ENCODE data around the gene OBSL1. TPM values are rescaled to one million over a fixed set of nuclear protein-coding genes. Genes with fewer than 3 reads are reported as not detected.

Gene OBSL1
- total and polyA plus RNA-seq, 5 donors from 2014 or later = 0.57 TPM; not detected in 4

GRCh38 chr2:219555956-219556355 is 15.4 kb downstream of the OBSL1 start:
- H3K27ac ChIP-seq (ENCODE audit: insufficient read depth, low read length, poor library complexity, severe bottlenecking) = no peak overlapping the region
- peaks cover 18% of the 10 kb centered on the region for H3K4me1 ChIP-seq (ENCODE audit: control insufficient read depth, insufficient read depth, low read length, poor library complexity, severe bottlenecking)
- peaks cover 11% of the 10 kb centered on the region for H3K27me3 ChIP-seq (ENCODE audit: control insufficient read depth, insufficient read depth, low read length)
- H3K4me3 ChIP-seq (ENCODE audit: low read depth, low read length) = no peak overlapping the region
- H3K36me3 ChIP-seq (ENCODE audit: control insufficient read depth, insufficient read depth, low read length) = no peaks in the 10 kb centered on the region
- no peaks in the 10 kb centered on the region for H3K9me3 Mint-ChIP-seq
- H3K36me3 Mint-ChIP-seq = no peaks in the 10 kb centered on the region
- ATAC-seq (ENCODE audit: low read depth in 2 of 2) (no peak), DNase-seq (no peak)
- peaks cover 0 to 16% (median 2%) of the 10 kb centered on the region in 4 donors for H3K4me1 Mint-ChIP-seq
- no peak overlapping the region for H3K4me3 Mint-ChIP-seq
- no peaks in the 10 kb centered on the region for H3K9me3 ChIP-seq (ENCODE audit: control insufficient read depth in 2 of 2, low read length in 2 of 2)
- peaks cover 29% of the 10 kb centered on the region for H3K27me3 Mint-ChIP-seq
- H3K27ac Mint-ChIP-seq = no peak overlapping the region

GRCh38 chr2:219554350-219554749 is 17.0 kb downstream of the OBSL1 start:
- peaks cover 18% of the 10 kb centered on the region for H3K4me1 ChIP-seq (ENCODE audit: control insufficient read depth, insufficient read depth, low read length, poor library complexity, severe bottlenecking)
- H3K9me3 ChIP-seq (ENCODE audit: control insufficient read depth in 2 of 2, low read length in 2 of 2) = no peaks in the 10 kb centered on the region
- H3K27me3 Mint-ChIP-seq = peaks cover 36% of the 10 kb centered on the region
- peaks cover 0 to 18% (median 2%) of the 10 kb centered on the region in 4 donors for H3K4me1 Mint-ChIP-seq
- DNase-seq = no peak
- H3K27ac Mint-ChIP-seq = no peak overlapping the region
- no peak overlapping the region for H3K4me3 ChIP-seq (ENCODE audit: low read depth, low read length)
- ATAC-seq (ENCODE audit: low read depth in 2 of 2) = no peak
- H3K4me3 Mint-ChIP-seq = no peak overlapping the region
- H3K36me3 ChIP-seq (ENCODE audit: control insufficient read depth, insufficient read depth, low read length) = no peaks in the 10 kb centered on the region
- peaks cover 13% of the 10 kb centered on the region for H3K27me3 ChIP-seq (ENCODE audit: control insufficient read depth, insufficient read depth, low read length)
- no peaks in the 10 kb centered on the region for H3K36me3 Mint-ChIP-seq
- H3K9me3 Mint-ChIP-seq = peaks cover 0 to 1% (median 0%) of the 10 kb centered on the region in 7 donors
- no peak overlapping the region for H3K27ac ChIP-seq (ENCODE audit: insufficient read depth, low read length, poor library complexity, severe bottlenecking)

- H3K9me3 ChIP-seq (ENCODE audit: control insufficient read depth in 2 of 2, low read length in 2 of 2) = no peaks in the 10 kb centered on the region
- ATAC-seq (ENCODE audit: low read depth in 2 of 2) (no peak), DNase-seq (no peak)
- H3K27ac ChIP-seq (ENCODE audit: insufficient read depth, low read length, poor library complexity, severe bottlenecking) = no peak overlapping the region
- H3K27me3 ChIP-seq (ENCODE audit: control insufficient read depth, insufficient read depth, low read length) = peaks cover 13% of the 10 kb centered on the region
- Mint-ChIP-seq H3K27ac (no peak overlapping the region), H3K4me3 (peak overlapping the region in 3 of 4 donors; percentile 65 to 84 (median 66)), H3K27me3 (peaks cover 43% of the 10 kb centered on the region), H3K4me1 (peaks cover 0 to 18% (median 2%) of the 10 kb centered on the region in 4 donors), H3K9me3 (peaks cover 0 to 4% (median 0%) of the 10 kb centered on the region in 7 donors), H3K36me3 (no peaks in the 10 kb centered on the region)
- no peaks in the 10 kb centered on the region for H3K36me3 ChIP-seq (ENCODE audit: control insufficient read depth, insufficient read depth, low read length)
- H3K4me3 ChIP-seq (ENCODE audit: low read depth, low read length) = no peak overlapping the region
- H3K4me1 ChIP-seq (ENCODE audit: control insufficient read depth, insufficient read depth, low read length, poor library complexity, severe bottlenecking) = peaks cover 18% of the 10 kb centered on the region
These were observed 17.8 kb downstream of the OBSL1 start for GRCh38 chr2:219553463-219553963.

- DNase-seq = no peak
- no peak for ATAC-seq (ENCODE audit: low read depth in 2 of 2)
- H3K36me3 ChIP-seq (ENCODE audit: control insufficient read depth, insufficient read depth, low read length) = no peaks in the 10 kb centered on the region
- peaks cover 18% of the 10 kb centered on the region for H3K4me1 ChIP-seq (ENCODE audit: control insufficient read depth, insufficient read depth, low read length, poor library complexity, severe bottlenecking)
- H3K27ac Mint-ChIP-seq = no peak overlapping the region
- H3K4me3 ChIP-seq (ENCODE audit: low read depth, low read length) = no peak overlapping the region
- H3K27ac ChIP-seq (ENCODE audit: insufficient read depth, low read length, poor library complexity, severe bottlenecking) = no peak overlapping the region
- H3K27me3 Mint-ChIP-seq = peaks cover 48% of the 10 kb centered on the region
- no peaks in the 10 kb centered on the region for H3K36me3 Mint-ChIP-seq
- H3K4me3 Mint-ChIP-seq = peak overlapping the region; percentile 39 to 84 (median 66)
- no peaks in the 10 kb centered on the region for H3K9me3 ChIP-seq (ENCODE audit: control insufficient read depth in 2 of 2, low read length in 2 of 2)
- H3K4me1 Mint-ChIP-seq = peaks cover 0 to 18% (median 2%) of the 10 kb centered on the region in 4 donors
- H3K27me3 ChIP-seq (ENCODE audit: control insufficient read depth, insufficient read depth, low read length) = peaks cover 13% of the 10 kb centered on the region
- H3K9me3 Mint-ChIP-seq = peaks cover 0 to 6% (median 0%) of the 10 kb centered on the region in 7 donors
These were observed 18.2 kb downstream of the OBSL1 start for GRCh38 chr2:219553168-219553417.

GRCh38 chr2:219552382-219553167 is 18.8 kb downstream of the OBSL1 start:
- no peaks in the 10 kb centered on the region for H3K36me3 Mint-ChIP-seq
- no peak overlapping the region for H3K27ac Mint-ChIP-seq
- Histone ChIP-seq H3K9me3 (ENCODE audit: control insufficient read depth in 2 of 2, low read length in 2 of 2) (no peaks in the 10 kb centered on the region), H3K4me1 (ENCODE audit: control insufficient read depth, insufficient read depth, low read length, poor library complexity, severe bottlenecking) (peaks cover 18% of the 10 kb centered on the region), H3K36me3 (ENCODE audit: control insufficient read depth, insufficient read depth, low read length) (no peaks in the 10 kb centered on the region), H3K4me3 (ENCODE audit: low read depth, low read length) (no peak overlapping the region), H3K27ac (ENCODE audit: insufficient read depth, low read length, poor library complexity, severe bottlenecking) (no peak overlapping the region), H3K27me3 (ENCODE audit: control insufficient read depth, insufficient read depth, low read length) (peaks cover 13% of the 10 kb centered on the region)
- H3K4me3 Mint-ChIP-seq = peak overlapping the region; percentile 71 to 84 (median 78)
- peaks cover 48% of the 10 kb centered on the region for H3K27me3 Mint-ChIP-seq
- peak; percentile 79 to 82 for ATAC-seq (ENCODE audit: low read depth in 2 of 2)
- H3K4me1 Mint-ChIP-seq = peaks cover 0 to 18% (median 2%) of the 10 kb centered on the region in 4 donors
- DNase-seq = peak; percentile 65 to 73 (median 72)
- H3K9me3 Mint-ChIP-seq = peaks cover 0 to 6% (median 0%) of the 10 kb centered on the region in 7 donors

- Histone ChIP-seq H3K4me3 (ENCODE audit: low read depth, low read length) (no peak overlapping the region), H3K9me3 (ENCODE audit: control insufficient read depth in 2 of 2, low read length in 2 of 2) (no peaks in the 10 kb centered on the region), H3K36me3 (ENCODE audit: control insufficient read depth, insufficient read depth, low read length) (no peaks in the 10 kb centered on the region), H3K4me1 (ENCODE audit: control insufficient read depth, insufficient read depth, low read length, poor library complexity, severe bottlenecking) (peaks cover 18% of the 10 kb centered on the region), H3K27me3 (ENCODE audit: control insufficient read depth, insufficient read depth, low read length) (peaks cover 13% of the 10 kb centered on the region), H3K27ac (ENCODE audit: insufficient read depth, low read length, poor library complexity, severe bottlenecking) (no peak overlapping the region)
- H3K36me3 Mint-ChIP-seq = no peaks in the 10 kb centered on the region
- peak overlapping the region; percentile 58 to 80 (median 73) for H3K4me3 Mint-ChIP-seq
- peaks cover 0 to 18% (median 2%) of the 10 kb centered on the region in 4 donors for H3K4me1 Mint-ChIP-seq
- H3K27ac Mint-ChIP-seq = no peak overlapping the region
- H3K9me3 Mint-ChIP-seq = peaks cover 0 to 6% (median 0%) of the 10 kb centered on the region in 7 donors
- ATAC-seq (ENCODE audit: low read depth in 2 of 2) = no peak
- peak in 1 of 3 donors; percentile 33 for DNase-seq
- H3K27me3 Mint-ChIP-seq = peaks cover 48% of the 10 kb centered on the region
These were observed 19.6 kb downstream of the OBSL1 start for GRCh38 chr2:219551441-219552381.

DNA sequence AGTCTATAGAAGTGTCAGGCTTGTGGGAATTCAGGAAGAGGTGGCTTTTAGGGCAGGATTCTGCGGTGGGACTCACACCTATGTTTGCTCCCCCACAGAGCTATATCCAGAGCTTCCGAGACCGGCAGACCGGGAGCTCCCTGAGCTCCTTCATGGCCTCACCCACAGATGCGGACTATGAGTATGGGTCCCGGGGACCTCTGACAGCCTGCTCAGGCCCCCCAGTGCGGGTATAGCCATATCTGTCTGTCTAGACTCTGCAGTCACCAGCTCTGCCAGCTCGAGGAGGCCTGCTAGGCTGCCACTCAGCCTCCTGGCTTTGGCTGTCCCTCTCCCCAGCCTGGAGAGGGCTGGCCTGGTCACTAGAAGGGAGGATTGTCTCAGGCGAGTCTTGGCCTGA is 21.7 kb downstream of the OBSL1 start:
- H3K27me3 ChIP-seq (ENCODE audit: control insufficient read depth, insufficient read depth, low read length) = peaks cover 13% of the 10 kb centered on the region
- H3K4me3 Mint-ChIP-seq = peak overlapping the region in 2 of 4 donors; percentile 21 to 33

More for the DNA sequence above, 21.7 kb downstream of the OBSL1 start:
- peaks cover 47% of the 10 kb centered on the region for H3K27me3 Mint-ChIP-seq
- no peak overlapping the region for H3K27ac Mint-ChIP-seq
- H3K4me1 Mint-ChIP-seq = peaks cover 0 to 25% (median 4%) of the 10 kb centered on the region in 4 donors
- no peaks in the 10 kb centered on the region for H3K36me3 Mint-ChIP-seq
- DNase-seq (no peak), ATAC-seq (ENCODE audit: low read depth in 2 of 2) (no peak)
- H3K4me3 ChIP-seq (ENCODE audit: low read depth, low read length) = no peak overlapping the region
- H3K36me3 ChIP-seq (ENCODE audit: control insufficient read depth, insufficient read depth, low read length) = no peaks in the 10 kb centered on the region
- no peak overlapping the region for H3K27ac ChIP-seq (ENCODE audit: insufficient read depth, low read length, poor library complexity, severe bottlenecking)
- H3K9me3 ChIP-seq (ENCODE audit: control insufficient read depth in 2 of 2, low read length in 2 of 2) = no peaks in the 10 kb centered on the region
- H3K9me3 Mint-ChIP-seq = peaks cover 0 to 9% (median 0%) of the 10 kb centered on the region in 7 donors
- peaks cover 18% of the 10 kb centered on the region for H3K4me1 ChIP-seq (ENCODE audit: control insufficient read depth, insufficient read depth, low read length, poor library complexity, severe bottlenecking)
